GM12878 (cell line): Measurements from ENCODE around the gene FAM53B. TPM values are rescaled to one million over a fixed set of nuclear protein-coding genes. Genes with fewer than 3 reads are reported as not detected.

Experiments
- BHLHE40 ChIP-seq, 2 experiments: fragments of 450-650 bp in 1 of 2; IDR thresholded peaks; 2 replicates each; pipeline ENCODE4 v1.6.1; 2011 to 2017; ENCODE audit warnings: low read depth in 2 of 2, borderline replicate concordance in 1 of 2, improper control_type of control experiment in 1 of 2, low read length in 1 of 2, mild to moderate bottlenecking in 1 of 2
- CEBPB ChIP-seq, 2 experiments: fragments of 150-350 bp in 1 of 2; IDR thresholded peaks; 2 replicates each; pipeline ENCODE4 v1.6.1; 2012 to 2014; ENCODE audit warnings: low read depth in 2 of 2, low read length in 2 of 2, borderline replicate concordance in 1 of 2, inconsistent platforms in 1 of 2
- EGR1 ChIP-seq, 2 experiments: IDR thresholded peaks; 1 replicate in 1 of 2; 2 replicates in 1 of 2; pipeline ENCODE4 v1.6.1; 2011 to 2012; ENCODE audit warnings: low read depth in 2 of 2, low read length in 2 of 2, borderline replicate concordance in 1 of 2, mild to moderate bottlenecking in 1 of 2, moderate library complexity in 1 of 2
- JUND ChIP-seq: IDR thresholded peaks from 2 replicates; pipeline ENCODE4 v1.6.1; 2012; ENCODE audit warnings: low read depth, mild to moderate bottlenecking, low read length, improper control_type of control experiment, moderate library complexity
- KDM1A ChIP-seq: fragments of 200-600 bp; sonication (generic); IDR thresholded peaks from 2 replicates; pipeline ENCODE4 v1.6.1; 2016; ENCODE audit warnings: borderline replicate concordance
- KLF5 ChIP-seq: fragments of 450-650 bp; IDR thresholded peaks from 2 replicates; pipeline ENCODE4 v1.6.1; 2014; ENCODE audit warnings: mild to moderate bottlenecking; ENCODE audit not compliant: partially characterized antibody
- MEF2B ChIP-seq: fragments of 450-650 bp; IDR thresholded peaks from 2 replicates; pipeline ENCODE4 v1.6.1; 2018; ENCODE audit warnings: mild to moderate bottlenecking, moderate library complexity; ENCODE audit not compliant: partially characterized antibody, poor library complexity, severe bottlenecking
- NBN ChIP-seq: fragments of 450-650 bp; IDR thresholded peaks from 2 replicates; pipeline ENCODE4 v1.6.1; 2016
- PAX8 ChIP-seq: fragments of 450-650 bp; IDR thresholded peaks from 2 replicates; pipeline ENCODE4 v1.6.1; 2017; ENCODE audit warnings: mild to moderate bottlenecking, moderate library complexity
- POLR2AphosphoS2 ChIP-seq: IDR thresholded peaks from 2 replicates; pipeline ENCODE4 v1.6.1; 2011; ENCODE audit warnings: low read depth, mild to moderate bottlenecking, low read length, improper control_type of control experiment, moderate library complexity
- POU2F2 ChIP-seq: IDR thresholded peaks from 3 replicates; pipeline ENCODE4 v1.6.1; 2011; ENCODE audit warnings: low read depth, mild to moderate bottlenecking, low read length, borderline replicate concordance
- RB1 ChIP-seq: fragments of 450-650 bp; formaldehyde crosslinking; IDR thresholded peaks from 2 replicates; pipeline ENCODE4 v1.6.1; 2017; ENCODE audit warnings: mild to moderate bottlenecking, borderline replicate concordance
- RELA ChIP-seq: fragments of 450-650 bp; IDR thresholded peaks from 2 replicates; pipeline ENCODE4 v1.8.0; 2014; ENCODE audit warnings: borderline replicate concordance; ENCODE audit not compliant: partially characterized antibody
- SMAD1 ChIP-seq: fragments of 450-650 bp; IDR thresholded peaks from 2 replicates; pipeline ENCODE4 v1.6.1; 2018; ENCODE audit warnings: mild to moderate bottlenecking, low read depth; ENCODE audit not compliant: partially characterized antibody
- SP1 ChIP-seq: IDR thresholded peaks from one replicate; pipeline ENCODE4 v1.6.1; 2011; ENCODE audit warnings: low read depth, low read length
- SPI1 ChIP-seq: IDR thresholded peaks from 2 replicates; pipeline ENCODE4 v1.6.1; 2011; ENCODE audit warnings: low read depth, mild to moderate bottlenecking, low read length, moderate library complexity, borderline replicate concordance; ENCODE audit not compliant: insufficient read depth
- STAT3 ChIP-seq: IDR thresholded peaks from 2 replicates; pipeline ENCODE4 v1.6.1; 2011; ENCODE audit warnings: low read depth, low read length, improper control_type of control experiment
- SUPT20H ChIP-seq: IDR thresholded peaks from 2 replicates; pipeline ENCODE4 v1.6.1; 2011; ENCODE audit warnings: low read depth, mild to moderate bottlenecking, low read length, moderate library complexity, borderline replicate concordance; ENCODE audit not compliant: control insufficient read depth
- TAF1 ChIP-seq: IDR thresholded peaks from 2 replicates; pipeline ENCODE4 v1.6.1; 2011; ENCODE audit warnings: mild to moderate bottlenecking, low read depth, low read length, borderline replicate concordance
- polyA plus RNA-seq, 11 experiments: library from polyadenylated mRNA; depleted of rRNA in 4 of 11; unstranded in 6 of 11; stranded (reverse) in 5 of 11; fragments of >200 nt; fragmentation: Nextera tagmentation in 4 of 11; fragmentation: Illumina TruSeq in 1 of 11; extraction: Ambion mirVana in 4 of 11; extraction: Trizol in 1 of 11; gene quantifications; 1 replicate in 1 of 11; 2 replicates in 10 of 11; pipeline versions ENCODE4 v1.2.1 to v1.2.3, GENCODE V29; 2011 to 2016; ENCODE audit warnings: inconsistent platforms in 2 of 11, missing spikeins in 2 of 11, low read depth in 1 of 11
- total RNA-seq, 4 experiments: library from RNA; depleted of rRNA in 3 of 4; stranded (reverse); fragments of >200 nt in 3 of 4; fragmentation: Illumina TruSeq in 1 of 4; extraction: Trizol in 1 of 4; gene quantifications; 2 replicates each; pipeline versions ENCODE4 v1.2.1 to v1.2.3, GENCODE V29; 2013 to 2021
- TF ChIP-seq, protein P1 (sequence below): IDR thresholded peaks from 2 replicates; pipeline ENCODE4 v1.6.1; 2011; ENCODE audit warnings: borderline replicate concordance, low read depth, mild to moderate bottlenecking, moderate library complexity, low read length; ENCODE audit not compliant: insufficient read depth, poor library complexity, severe bottlenecking
- TF ChIP-seq, protein P2 (sequence below): fragments of 150-350 bp; IDR thresholded peaks from 2 replicates; pipeline ENCODE4 v1.6.1; 2016; ENCODE audit warnings: low read depth, low read length
- TF ChIP-seq, protein P3 (sequence below): IDR thresholded peaks from 2 replicates; pipeline ENCODE4 v1.6.1; 2011; ENCODE audit warnings: low read depth, mild to moderate bottlenecking, low read length, moderate library complexity, borderline replicate concordance; ENCODE audit errors: extremely low read depth

FAM53B gene
- total and polyA plus RNA-seq, 10 of the 15 experiments (the other 5 are each of a cell fraction or from before 2014, with no cell fraction given): 0.05 to 26.3 (median 8.1) TPM

DNA sequence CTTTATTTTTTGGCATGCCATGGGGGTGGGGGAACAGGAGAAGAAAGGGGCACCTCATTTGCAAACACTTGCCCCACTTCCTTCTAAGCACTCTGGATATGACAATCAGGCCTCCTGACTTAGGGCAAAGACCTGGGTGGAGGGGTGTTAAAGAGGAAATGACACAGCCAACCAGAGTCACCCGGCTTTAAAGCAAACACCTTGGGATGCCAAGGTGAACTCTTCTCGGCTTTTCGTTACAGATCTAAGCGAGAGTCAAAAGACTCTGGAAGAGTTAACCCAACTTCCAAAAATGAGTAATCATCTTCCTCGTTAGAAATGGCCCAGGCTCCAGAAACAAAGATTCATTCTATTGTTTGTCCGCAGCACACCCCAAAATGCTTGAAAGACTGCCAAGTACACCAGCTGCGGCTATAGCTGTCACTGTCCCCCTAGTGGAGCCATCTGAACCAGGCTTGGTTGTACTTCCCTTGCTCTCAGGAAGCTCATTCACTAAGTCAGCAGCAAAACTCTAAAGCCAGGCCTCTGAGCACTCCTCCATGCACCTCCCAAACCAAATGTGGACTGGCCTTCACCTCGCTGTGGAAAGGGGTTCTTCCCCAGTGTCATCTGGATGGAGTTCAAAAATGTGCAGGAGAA lies 24.8 kb downstream of the FAM53B start (continued):
- TF ChIP-seq CEBPB (IDR thresholded peaks at IDR 0.05; ENCODE audit: borderline replicate concordance in 1 of 2, low read depth in 2 of 2, low read length in 2 of 2) (no peak), RB1 (no peak), EGR1 (IDR thresholded peaks at IDR 0.05; ENCODE audit: borderline replicate concordance in 1 of 2, low read depth in 2 of 2, low read length in 2 of 2) (no peak), SMAD1 (peak; percentile 50), POU2F2 (peak; percentile 83; the same call in 2 of the 3 replicates), SPI1 (peak; percentile 86), RELA (peak; percentile 6), JUND (peak; percentile 85), POLR2AphosphoS2 (no peak), SP1 (peak; percentile 73), KLF5 (no peak), STAT3 (no peak; the same call in 1 of the 2 replicates), KDM1A (no peak), PAX8 (no peak), NBN (peak; percentile 80), TAF1 (no peak), SUPT20H (no peak), MEF2B (peak; percentile 31), BHLHE40 (IDR thresholded peaks at IDR 0.05; ENCODE audit: borderline replicate concordance in 1 of 2, low read depth in 2 of 2, low read length in 1 of 2) (peak; percentile 64 to 77)
- TF ChIP-seq, protein P1, sequence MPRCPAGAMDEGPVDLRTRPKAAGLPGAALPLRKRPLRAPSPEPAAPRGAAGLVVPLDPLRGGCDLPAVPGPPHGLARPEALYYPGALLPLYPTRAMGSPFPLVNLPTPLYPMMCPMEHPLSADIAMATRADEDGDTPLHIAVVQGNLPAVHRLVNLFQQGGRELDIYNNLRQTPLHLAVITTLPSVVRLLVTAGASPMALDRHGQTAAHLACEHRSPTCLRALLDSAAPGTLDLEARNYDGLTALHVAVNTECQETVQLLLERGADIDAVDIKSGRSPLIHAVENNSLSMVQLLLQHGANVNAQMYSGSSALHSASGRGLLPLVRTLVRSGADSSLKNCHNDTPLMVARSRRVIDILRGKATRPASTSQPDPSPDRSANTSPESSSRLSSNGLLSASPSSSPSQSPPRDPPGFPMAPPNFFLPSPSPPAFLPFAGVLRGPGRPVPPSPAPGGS: peak; percentile 42
- TF ChIP-seq, protein P2, sequence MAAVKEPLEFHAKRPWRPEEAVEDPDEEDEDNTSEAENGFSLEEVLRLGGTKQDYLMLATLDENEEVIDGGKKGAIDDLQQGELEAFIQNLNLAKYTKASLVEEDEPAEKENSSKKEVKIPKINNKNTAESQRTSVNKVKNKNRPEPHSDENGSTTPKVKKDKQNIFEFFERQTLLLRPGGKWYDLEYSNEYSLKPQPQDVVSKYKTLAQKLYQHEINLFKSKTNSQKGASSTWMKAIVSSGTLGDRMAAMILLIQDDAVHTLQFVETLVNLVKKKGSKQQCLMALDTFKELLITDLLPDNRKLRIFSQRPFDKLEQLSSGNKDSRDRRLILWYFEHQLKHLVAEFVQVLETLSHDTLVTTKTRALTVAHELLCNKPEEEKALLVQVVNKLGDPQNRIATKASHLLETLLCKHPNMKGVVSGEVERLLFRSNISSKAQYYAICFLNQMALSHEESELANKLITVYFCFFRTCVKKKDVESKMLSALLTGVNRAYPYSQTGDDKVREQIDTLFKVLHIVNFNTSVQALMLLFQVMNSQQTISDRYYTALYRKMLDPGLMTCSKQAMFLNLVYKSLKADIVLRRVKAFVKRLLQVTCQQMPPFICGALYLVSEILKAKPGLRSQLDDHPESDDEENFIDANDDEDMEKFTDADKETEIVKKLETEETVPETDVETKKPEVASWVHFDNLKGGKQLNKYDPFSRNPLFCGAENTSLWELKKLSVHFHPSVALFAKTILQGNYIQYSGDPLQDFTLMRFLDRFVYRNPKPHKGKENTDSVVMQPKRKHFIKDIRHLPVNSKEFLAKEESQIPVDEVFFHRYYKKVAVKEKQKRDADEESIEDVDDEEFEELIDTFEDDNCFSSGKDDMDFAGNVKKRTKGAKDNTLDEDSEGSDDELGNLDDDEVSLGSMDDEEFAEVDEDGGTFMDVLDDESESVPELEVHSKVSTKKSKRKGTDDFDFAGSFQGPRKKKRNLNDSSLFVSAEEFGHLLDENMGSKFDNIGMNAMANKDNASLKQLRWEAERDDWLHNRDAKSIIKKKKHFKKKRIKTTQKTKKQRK: no peak
- TF ChIP-seq, protein P3, sequence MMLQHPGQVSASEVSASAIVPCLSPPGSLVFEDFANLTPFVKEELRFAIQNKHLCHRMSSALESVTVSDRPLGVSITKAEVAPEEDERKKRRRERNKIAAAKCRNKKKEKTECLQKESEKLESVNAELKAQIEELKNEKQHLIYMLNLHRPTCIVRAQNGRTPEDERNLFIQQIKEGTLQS: no peak
